Measurements from ENCODE around the gene STMND1.

DNA sequence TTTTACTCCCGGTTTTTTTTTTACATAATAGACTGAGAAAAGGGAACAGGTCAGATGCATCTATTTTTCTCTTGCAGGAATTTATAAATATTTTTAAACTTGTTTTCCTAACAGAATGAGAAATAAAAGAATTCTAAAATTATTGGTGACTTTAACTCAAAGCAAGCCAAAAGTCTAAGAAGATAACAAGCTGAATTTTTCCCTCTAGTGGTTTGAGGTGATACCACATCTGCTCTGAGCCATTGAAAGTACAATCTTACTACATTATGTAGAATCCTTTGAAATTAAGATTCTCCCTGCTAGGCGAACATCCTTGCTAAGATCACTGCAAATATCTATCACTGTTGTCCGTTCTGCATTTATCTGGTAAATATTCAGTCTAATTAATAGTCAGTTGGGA is 10.7 kb upstream of the STMND1 start:
- TF ChIP-seq, protein P1, sequence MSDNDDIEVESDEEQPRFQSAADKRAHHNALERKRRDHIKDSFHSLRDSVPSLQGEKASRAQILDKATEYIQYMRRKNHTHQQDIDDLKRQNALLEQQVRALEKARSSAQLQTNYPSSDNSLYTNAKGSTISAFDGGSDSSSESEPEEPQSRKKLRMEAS (IDR thresholded peaks at IDR 0.05): no peak
- TF ChIP-seq TAF1 (IDR thresholded peaks at IDR 0.05; ENCODE audit: low read depth) (no peak), YY1 (IDR thresholded peaks at IDR 0.05; ENCODE audit: low read depth) (no peak), REST (IDR thresholded peaks at IDR 0.05; ENCODE audit: low read depth) (no peak), CEBPB (IDR thresholded peaks at IDR 0.05) (no peak), TEAD4 (IDR thresholded peaks at IDR 0.05) (no peak), EGR1 (IDR thresholded peaks at IDR 0.05) (no peak), TCF12 (IDR thresholded peaks at IDR 0.05; ENCODE audit: low read depth) (no peak)
